ENCODE results near the gene ESR2.
"Not testable (repeated sequence)": the region's sequence is repeated elsewhere in the genome, so short reads cannot be mapped to it uniquely, and the experiment has no call there.

Gene ESR2

GRCh38 chr14:64196814-64197411 lies 97.3 kb downstream of the ESR2 start:
- DNase-seq (ENCODE audit: low read depth) = peak; percentile 13

GRCh38 chr14:64196056-64196455 lies 98.1 kb downstream of the ESR2 start:
- DNase-seq (ENCODE audit: low read depth) = no peak

GRCh38 chr14:64195199-64195598 lies 99.0 kb downstream of the ESR2 start:
- DNase-seq (ENCODE audit: low read depth) = no peak

GRCh38 chr14:64194404-64194803 lies 99.8 kb downstream of the ESR2 start:
- DNase-seq (ENCODE audit: low read depth) = no peak

GRCh38 chr14:64193821-64194220 lies 100.3 kb downstream of the ESR2 start:
- DNase-seq (ENCODE audit: low read depth) = no peak

GRCh38 chr14:64191756-64192155 lies 102.4 kb downstream of the ESR2 start:
- peak; percentile 46 for DNase-seq (ENCODE audit: low read depth)

- no peak for DNase-seq (ENCODE audit: low read depth)
Measured at GRCh38 chr14:64190974-64191502, 103.1 kb downstream of the ESR2 start.

GRCh38 chr14:64187331-64187730 lies 106.8 kb downstream of the ESR2 start:
- no peak for DNase-seq (ENCODE audit: low read depth)

- DNase-seq (ENCODE audit: low read depth) = no peak
Measured at GRCh38 chr14:64186231-64187129, 107.7 kb downstream of the ESR2 start.

- DNase-seq (ENCODE audit: low read depth) = no peak
Measured at GRCh38 chr14:64185184-64185583, 109.0 kb downstream of the ESR2 start.

GRCh38 chr14:64184103-64184729 lies 110.0 kb downstream of the ESR2 start:
- DNase-seq (ENCODE audit: low read depth) = no peak

GRCh38 chr14:64182908-64183307 lies 111.3 kb downstream of the ESR2 start:
- not testable (repeated sequence) for DNase-seq (ENCODE audit: low read depth)

- DNase-seq (ENCODE audit: low read depth) = no peak
Measured at GRCh38 chr14:64178814-64179213, 115.4 kb downstream of the ESR2 start.

GRCh38 chr14:64176330-64176729 lies 117.8 kb downstream of the ESR2 start:
- no peak for DNase-seq (ENCODE audit: low read depth)

- DNase-seq (ENCODE audit: low read depth) = no peak
Measured at GRCh38 chr14:64174922-64175782, 119.0 kb downstream of the ESR2 start.

- no peak for DNase-seq (ENCODE audit: low read depth)
Measured at GRCh38 chr14:64170181-64170580, 124.0 kb downstream of the ESR2 start.

GRCh38 chr14:64159588-64159987 lies 134.6 kb downstream of the ESR2 start:
- no peak for DNase-seq (ENCODE audit: low read depth)

GRCh38 chr14:64158608-64159007 lies 135.6 kb downstream of the ESR2 start:
- no peak for DNase-seq (ENCODE audit: low read depth)

- DNase-seq (ENCODE audit: low read depth) = no peak
Measured at GRCh38 chr14:64149921-64150320, 144.2 kb downstream of the ESR2 start.

- no peak for DNase-seq (ENCODE audit: low read depth)
Measured at GRCh38 chr14:64147126-64147790, 146.9 kb downstream of the ESR2 start.

- no peak for DNase-seq (ENCODE audit: low read depth)
Measured at GRCh38 chr14:64137657-64138290, 156.4 kb downstream of the ESR2 start.
